Smooth muscle cell (in vitro differentiated cells): Measurements from ENCODE around the gene CENPT. TPM values are rescaled to one million over a fixed set of nuclear protein-coding genes. Genes with fewer than 3 reads are reported as not detected.

Experiments
- DNase-seq: peaks from one replicate; lab custom pipeline; 2025; ENCODE audit not compliant: unreplicated experiment; lab: John Stamatoyannopoulos, UW
- H2AFZ ChIP-seq: fragments of 200-600 bp; sonication (generic); 2 replicates; pipeline ENCODE4 v1.6.0; 2016; ENCODE audit warnings: antibody characterized with exemption, low read depth, mild to moderate bottlenecking
- H3F3A ChIP-seq: fragments of 200-600 bp; sonication (generic); 2 replicates; pipeline ENCODE4 v1.6.0; 2017; ENCODE audit warnings: antibody characterized with exemption, low read depth
- H3K27ac ChIP-seq: fragments of 200-600 bp; sonication (generic); 2 replicates; pipeline ENCODE4 v1.5.1; 2016; ENCODE audit warnings: low read depth, mild to moderate bottlenecking
- H3K27me3 ChIP-seq: fragments of 200-600 bp; sonication (generic); 2 replicates; pipeline ENCODE4 v1.6.1; 2016; ENCODE audit warnings: low read depth, mild to moderate bottlenecking
- H3K36me3 ChIP-seq: fragments of 200-600 bp; sonication (generic); 2 replicates; pipeline ENCODE4 v1.5.1; 2016; ENCODE audit warnings: low read depth
- H3K4me1 ChIP-seq: fragments of 200-600 bp; sonication (generic); 2 replicates; pipeline ENCODE4 v1.5.1; 2016; ENCODE audit warnings: low read depth
- H3K4me2 ChIP-seq: fragments of 200-600 bp; sonication (generic); 2 replicates; pipeline ENCODE4 v1.6.0; 2016; ENCODE audit warnings: mild to moderate bottlenecking
- H3K4me3 ChIP-seq: fragments of 200-600 bp; sonication (generic); 2 replicates; pipeline ENCODE4 v1.5.1; 2016; ENCODE audit warnings: mild to moderate bottlenecking
- H3K79me2 ChIP-seq: fragments of 200-600 bp; sonication (generic); 2 replicates; pipeline ENCODE4 v1.6.0; 2016; ENCODE audit warnings: low read depth, mild to moderate bottlenecking
- H3K9ac ChIP-seq: fragments of 200-600 bp; sonication (generic); 2 replicates; pipeline ENCODE4 v1.6.0; 2016; ENCODE audit warnings: low read depth
- H3K9me3 ChIP-seq: fragments of 200-600 bp; sonication (generic); replicated peaks from 2 replicates; pipeline ENCODE4 v1.5.1; 2016; ENCODE audit warnings: low read depth
- H4K20me1 ChIP-seq: fragments of 200-600 bp; sonication (generic); 2 replicates; pipeline ENCODE4 v1.6.0; 2016; ENCODE audit warnings: low read depth
- CTCF ChIP-seq: fragments of 200-600 bp; sonication (generic); IDR thresholded peaks from 2 replicates; pipeline ENCODE4 v1.5.1; 2017; ENCODE audit warnings: borderline replicate concordance, mild to moderate bottlenecking, antibody characterized with exemption; ENCODE audit not compliant: insufficient read depth, poor library complexity, severe bottlenecking
- WGBS: methylation state at CpG from one replicate; pipeline ENCODE4 v1.1.7; 2016; ENCODE audit warnings: low lambda C conversion rate; 5-methylcytosine and 5-hydroxymethylcytosine counted together
- polyA plus RNA-seq: library from polyadenylated mRNA; unstranded; fragments of >200 nt; fragmentation: Nextera tagmentation; extraction: Ambion mirVana; gene quantifications from 2 replicates; pipeline ENCODE4 v1.2.1, GENCODE V29; 2016
- total RNA-seq: library from RNA; depleted of rRNA; stranded (reverse); fragments of >200 nt; gene quantifications from 2 replicates; pipeline ENCODE4 v1.2.3, GENCODE V29; 2014

CENPT gene
- total and polyA plus RNA-seq, 2 experiments from 2014 or later: 47.0 to 65.8 TPM

- H3K36me3 ChIP-seq: no peaks in the 10 kb centered on the region
- H3K9ac ChIP-seq: no peak overlapping the region
- no peak overlapping the region for H3K27ac ChIP-seq
Observed at GRCh38 chr16:67881621-67882161, 34.2 kb upstream of the CENPT start.

GRCh38 chr16:67880584-67880983 is 33.1 kb upstream of the CENPT start:
- Histone ChIP-seq H4K20me1 (peaks cover 28% of the 10 kb centered on the region), H3K4me3 (no peak overlapping the region), H3K27ac (no peak overlapping the region), H3K9ac (no peak overlapping the region), H3K9me3 (no peaks in the 10 kb centered on the region), H2AFZ (no peak overlapping the region), H3F3A (no peaks in the 10 kb centered on the region), H3K4me2 (no peak overlapping the region), H3K79me2 (peaks cover 13% of the 10 kb centered on the region), H3K36me3 (no peaks in the 10 kb centered on the region), H3K27me3 (no peaks in the 10 kb centered on the region), H3K4me1 (peaks cover 5% of the 10 kb centered on the region)
- no peak for TF ChIP-seq CTCF
- 98% methylated on average over 13 of the region's 13 CpGs for WGBS
- DNase-seq: no peak

More at GRCh38 chr16:67881621-67882161, 34.2 kb upstream of the CENPT start:
- Histone ChIP-seq H4K20me1 (peaks cover 18% of the 10 kb centered on the region), H3K4me1 (peaks cover 5% of the 10 kb centered on the region), H3K4me2 (no peak overlapping the region), H3K9me3 (no peaks in the 10 kb centered on the region), H3K79me2 (peaks cover 5% of the 10 kb centered on the region), H3K4me3 (no peak overlapping the region), H2AFZ (no peak overlapping the region), H3K27me3 (no peaks in the 10 kb centered on the region), H3F3A (no peaks in the 10 kb centered on the region)
- 95% methylated on average over 21 of the region's 21 CpGs for WGBS
- no peak for TF ChIP-seq CTCF
- no peak for DNase-seq

GRCh38 chr16:67879936-67880335 is 32.4 kb upstream of the CENPT start:
- H3F3A ChIP-seq: no peaks in the 10 kb centered on the region
- H3K4me3 ChIP-seq: no peak overlapping the region
- no peak overlapping the region for H3K9ac ChIP-seq
- peaks cover 34% of the 10 kb centered on the region for H4K20me1 ChIP-seq
- DNase-seq: no peak
- no peak for TF ChIP-seq CTCF
- no peaks in the 10 kb centered on the region for H3K27me3 ChIP-seq
- no peaks in the 10 kb centered on the region for H3K9me3 ChIP-seq
- H3K36me3 ChIP-seq: no peaks in the 10 kb centered on the region
- H3K27ac ChIP-seq: no peak overlapping the region
- no peak overlapping the region for H2AFZ ChIP-seq
- peaks cover 3% of the 10 kb centered on the region for H3K4me1 ChIP-seq
- WGBS: 87% methylated on average over 5 of the region's 5 CpGs
- peaks cover 19% of the 10 kb centered on the region for H3K79me2 ChIP-seq
- H3K4me2 ChIP-seq: no peak overlapping the region

GRCh38 chr16:67879462-67879861 is 32.0 kb upstream of the CENPT start:
- H3K27ac ChIP-seq: no peak overlapping the region
- peaks cover 3% of the 10 kb centered on the region for H3K4me1 ChIP-seq
- peaks cover 35% of the 10 kb centered on the region for H4K20me1 ChIP-seq
- H3K9ac ChIP-seq: no peak overlapping the region
- TF ChIP-seq CTCF: no peak
- H3K4me3 ChIP-seq: no peak overlapping the region
- 97% methylated on average over 12 of the region's 12 CpGs for WGBS
- H3K4me2 ChIP-seq: no peak overlapping the region
- DNase-seq: no peak
- H3F3A ChIP-seq: no peaks in the 10 kb centered on the region
- no peaks in the 10 kb centered on the region for H3K9me3 ChIP-seq
- no peak overlapping the region for H2AFZ ChIP-seq
- no peaks in the 10 kb centered on the region for H3K36me3 ChIP-seq
- no peaks in the 10 kb centered on the region for H3K27me3 ChIP-seq
- H3K79me2 ChIP-seq: peaks cover 24% of the 10 kb centered on the region
